TTC549 (cell line): ENCODE measurements around the gene TRIM28.

ENCODE experiments used
- FAIRE-seq: peaks from 2 replicates; lab custom pipeline; 2012; peaks lifted over from hg19 to GRCh38; lab: Jason Lieb, UNC

Gene TRIM28

GRCh38 chr19:58549664-58550361 is 5.9 kb downstream of the TRIM28 start:
- no peak for FAIRE-seq

- FAIRE-seq = no peak
Observed at GRCh38 chr19:58550362-58551122, 6.7 kb downstream of the TRIM28 start.

GRCh38 chr19:58551123-58551497 is 7.2 kb downstream of the TRIM28 start:
- FAIRE-seq = no peak

GRCh38 chr19:58551577-58552471 is 8.0 kb downstream of the TRIM28 start:
- FAIRE-seq = no peak

GRCh38 chr19:58552655-58553054 is 8.8 kb downstream of the TRIM28 start:
- FAIRE-seq = no peak

- FAIRE-seq = no peak
Observed at GRCh38 chr19:58553799-58554493, 10.1 kb downstream of the TRIM28 start.

GRCh38 chr19:58554494-58555368 is 10.9 kb downstream of the TRIM28 start, which contains the start of gene CHMP2A:
Gene CHMP2A (minus strand): TSS chr19:58555105. CDS start chr19:58554212, 893 bp downstream.
- FAIRE-seq = no peak

GRCh38 chr19:58555369-58555885 is 11.6 kb downstream of the TRIM28 start:
- FAIRE-seq = no peak

- FAIRE-seq = no peak
Observed at GRCh38 chr19:58555920-58556621, 12.2 kb downstream of the TRIM28 start.

GRCh38 chr19:58556622-58557220 is 12.9 kb downstream of the TRIM28 start:
- no peak for FAIRE-seq

GRCh38 chr19:58557221-58558065 is 13.6 kb downstream of the TRIM28 start:
- no peak for FAIRE-seq

- no peak for FAIRE-seq
Observed at GRCh38 chr19:58558066-58558622, 14.3 kb downstream of the TRIM28 start, which contains the start of gene UBE2M. Gene UBE2M (minus strand): TSS chr19:58558611. CDS start chr19:58558381, 230 bp downstream.

GRCh38 chr19:58558623-58559274 is 14.9 kb downstream of the TRIM28 start:
- FAIRE-seq = peak; percentile 90

GRCh38 chr19:58559275-58560006 is 15.6 kb downstream of the TRIM28 start:
- FAIRE-seq = peak; percentile 68

GRCh38 chr19:58560007-58560887 is 16.4 kb downstream of the TRIM28 start:
- FAIRE-seq = no peak

GRCh38 chr19:58560921-58561320 is 17.1 kb downstream of the TRIM28 start:
- no peak for FAIRE-seq
